Measurements from ENCODE around the gene ARHGAP4.

- TF ChIP-seq CTCF (conservative IDR thresholded peaks at IDR 0.05) (no peak), EZH2 (IDR thresholded peaks at IDR 0.05; ENCODE audit: low read depth) (no peak)
Observed at GRCh38 chrX:153876112-153876491, 50.0 kb downstream of the ARHGAP4 start.
